Left lung (tissue), 10 donors: ENCODE measurements around the gene CDK6. TPM values are rescaled to one million over a fixed set of nuclear protein-coding genes. Genes with fewer than 3 reads are reported as not detected.
"Not testable (repeated sequence)": the region's sequence is repeated elsewhere in the genome, so short reads cannot be mapped to it uniquely, and the experiment has no call there.

Experiments used
- ATAC-seq: fragments of 200-7000 bp; cut with Tn5 transposase; one replicate; pipeline ENCODE4 v1.9.1; 2020; ENCODE audit warnings: moderate library complexity
- DNase-seq, 4 donors: peaks; one replicate each; pipeline ENCODE4 v3.0.0-alpha.2; 2013 to 2020
- H3K27ac ChIP-seq, 2 donors: fragments of 200-600 bp; sonication (generic) in 1 of 2; one replicate each; pipeline versions ENCODE4 v1.5.0 to v1.8.0; 2020 to 2021
- H3K27me3 ChIP-seq, 2 donors: fragments of 200-600 bp; sonication (generic) in 1 of 2; one replicate each; pipeline versions ENCODE4 v1.5.0 to v1.8.0; 2020 to 2021
- H3K36me3 ChIP-seq, 2 donors: fragments of 200-600 bp; sonication (generic) in 1 of 2; one replicate each; pipeline versions ENCODE4 v1.5.0 to v1.8.0; 2020 to 2021
- H3K4me1 ChIP-seq, 2 donors: fragments of 200-600 bp; one replicate each; pipeline ENCODE4 v1.8.0; 2021
- H3K4me3 ChIP-seq, 2 donors: fragments of 200-600 bp; sonication (generic) in 1 of 2; one replicate each; pipeline versions ENCODE4 v1.5.0 to v1.8.0; 2020 to 2021; ENCODE audit warnings: mild to moderate bottlenecking in 1 of 2
- H3K9me3 ChIP-seq, 2 donors: fragments of 200-600 bp; sonication (generic) in 1 of 2; one replicate each; pipeline versions ENCODE4 v1.5.0 to v1.8.0; 2020 to 2021
- CTCF ChIP-seq, 2 donors: fragments of 200-600 bp; sonication (generic) in 1 of 2; IDR thresholded peaks; one replicate each; pipeline versions ENCODE4 v1.5.0 to v1.8.0; 2021; ENCODE audit warnings: antibody characterized with exemption in 2 of 2
- intact Hi-C, 2 donors: fragments of 100-400 bp; cut with DNase I; formaldehyde crosslinking; loops; one replicate each; pipeline versions ENCODE4 v1.11.2 to v1.14.2; 2022
- polyA plus RNA-seq, 6 donors: library from polyadenylated mRNA; unstranded; fragments of 120-200 nt; gene quantifications; one replicate each; pipeline ENCODE4 v1.2.1, GENCODE V29; 2013; ENCODE audit not compliant: insufficient read length in 6 of 6
- total RNA-seq, 2 donors: library from RNA; stranded (reverse); fragmentation: NEBNext Ultra II Directional; extraction: Animal tissue kit (Norgen Biotek cat#: 25700); gene quantifications; one replicate each; pipeline ENCODE4 v1.2.1, GENCODE V29; 2021
- donor health status: DM: no; HTN: yes; CAD: no.
- donor health status: DM: no; HTN: no; CAD: no.

CDK6 gene
- total and polyA plus RNA-seq, 8 donors, result 20.3 to 52.2 (median 43.7) TPM

GRCh38 chr7:92758796-92759431, 77.5 kb downstream of the CDK6 start:
- Histone ChIP-seq H3K4me3 (no peak overlapping the region), H3K9me3 (no peaks in the 10 kb centered on the region), H3K36me3 (no peaks in the 10 kb centered on the region), H3K4me1 (peaks cover 0 to 11% of the 10 kb centered on the region in 2 donors), H3K27ac (no peak overlapping the region), H3K27me3 (no peaks in the 10 kb centered on the region)
- no peak for DNase-seq
- ATAC-seq, result no peak
- no peak for TF ChIP-seq CTCF (IDR thresholded peaks at IDR 0.05)
- intact Hi-C loops, result no loop called here

- DNase-seq, H3K4me3 ChIP-seq, ATAC-seq, H3K27ac ChIP-seq, H3K36me3 ChIP-seq, intact Hi-C loops, H3K9me3 ChIP-seq, H3K27me3 ChIP-seq: not testable (repeated sequence)
- H3K4me1 ChIP-seq, result peaks cover 0 to 11% of the 10 kb centered on the region in 2 donors
These were observed 79.0 kb downstream of the CDK6 start for GRCh38 chr7:92757311-92757910.

- Histone ChIP-seq H3K27me3 (no peaks in the 10 kb centered on the region), H3K4me1 (peaks cover 0 to 9% of the 10 kb centered on the region in 2 donors), H3K36me3 (no peaks in the 10 kb centered on the region), H3K27ac (no peak overlapping the region), H3K4me3 (no peak overlapping the region), H3K9me3 (no peaks in the 10 kb centered on the region)
- intact Hi-C loops, result no loop called here
- DNase-seq (no peak), ATAC-seq (no peak)
- TF ChIP-seq CTCF (IDR thresholded peaks at IDR 0.05), result no peak
These were observed 80.7 kb downstream of the CDK6 start for GRCh38 chr7:92755680-92756079.

- Histone ChIP-seq H3K4me1 (peaks cover 0 to 9% of the 10 kb centered on the region in 2 donors), H3K27ac (peak overlapping the region in 1 of 2 donors; percentile 3), H3K9me3 (no peaks in the 10 kb centered on the region), H3K36me3 (no peaks in the 10 kb centered on the region), H3K27me3 (no peaks in the 10 kb centered on the region), H3K4me3 (no peak overlapping the region)
- no peak for ATAC-seq
- intact Hi-C loops, result no loop called here
- no peak for TF ChIP-seq CTCF (IDR thresholded peaks at IDR 0.05)
- DNase-seq, result peak in 1 of 4 donors; percentile 10
These were observed 81.3 kb downstream of the CDK6 start for GRCh38 chr7:92754919-92755581.

- no peaks in the 10 kb centered on the region for H3K9me3 ChIP-seq
- peaks cover 0 to 17% of the 10 kb centered on the region in 2 donors for H3K4me1 ChIP-seq
- no peaks in the 10 kb centered on the region for H3K27me3 ChIP-seq
- no peaks in the 10 kb centered on the region for H3K36me3 ChIP-seq
- H3K4me3 ChIP-seq, result no peak overlapping the region
- intact Hi-C loops, result no loop called here
- no peak overlapping the region for H3K27ac ChIP-seq
- ATAC-seq, result no peak
- TF ChIP-seq CTCF (IDR thresholded peaks at IDR 0.05), result no peak
- no peak for DNase-seq
These were observed 82.8 kb downstream of the CDK6 start for GRCh38 chr7:92753614-92754013.
